Activated CD4-positive, alpha-beta T cell treated with anti-CD3 and anti-CD28 coated beads, Interleukin-2, Interleukin-6, amounts not matched to agents 100 ng/mL and 50 ng/mL, durations not matched to agents 16 hours and 8 hours (primary cell): ENCODE data around the gene NUP160.
A peak's percentile ranks its signal among the peaks of the same experiment; 100 is the strongest.
"Not testable (repeated sequence)": the region's sequence is repeated elsewhere in the genome, so short reads cannot be mapped to it uniquely, and the experiment has no call there.

ENCODE experiments used
- DNase-seq: peaks from one replicate; pipeline ENCODE4 v3.0.0-alpha.2; 2020

NUP160 gene, protein sequence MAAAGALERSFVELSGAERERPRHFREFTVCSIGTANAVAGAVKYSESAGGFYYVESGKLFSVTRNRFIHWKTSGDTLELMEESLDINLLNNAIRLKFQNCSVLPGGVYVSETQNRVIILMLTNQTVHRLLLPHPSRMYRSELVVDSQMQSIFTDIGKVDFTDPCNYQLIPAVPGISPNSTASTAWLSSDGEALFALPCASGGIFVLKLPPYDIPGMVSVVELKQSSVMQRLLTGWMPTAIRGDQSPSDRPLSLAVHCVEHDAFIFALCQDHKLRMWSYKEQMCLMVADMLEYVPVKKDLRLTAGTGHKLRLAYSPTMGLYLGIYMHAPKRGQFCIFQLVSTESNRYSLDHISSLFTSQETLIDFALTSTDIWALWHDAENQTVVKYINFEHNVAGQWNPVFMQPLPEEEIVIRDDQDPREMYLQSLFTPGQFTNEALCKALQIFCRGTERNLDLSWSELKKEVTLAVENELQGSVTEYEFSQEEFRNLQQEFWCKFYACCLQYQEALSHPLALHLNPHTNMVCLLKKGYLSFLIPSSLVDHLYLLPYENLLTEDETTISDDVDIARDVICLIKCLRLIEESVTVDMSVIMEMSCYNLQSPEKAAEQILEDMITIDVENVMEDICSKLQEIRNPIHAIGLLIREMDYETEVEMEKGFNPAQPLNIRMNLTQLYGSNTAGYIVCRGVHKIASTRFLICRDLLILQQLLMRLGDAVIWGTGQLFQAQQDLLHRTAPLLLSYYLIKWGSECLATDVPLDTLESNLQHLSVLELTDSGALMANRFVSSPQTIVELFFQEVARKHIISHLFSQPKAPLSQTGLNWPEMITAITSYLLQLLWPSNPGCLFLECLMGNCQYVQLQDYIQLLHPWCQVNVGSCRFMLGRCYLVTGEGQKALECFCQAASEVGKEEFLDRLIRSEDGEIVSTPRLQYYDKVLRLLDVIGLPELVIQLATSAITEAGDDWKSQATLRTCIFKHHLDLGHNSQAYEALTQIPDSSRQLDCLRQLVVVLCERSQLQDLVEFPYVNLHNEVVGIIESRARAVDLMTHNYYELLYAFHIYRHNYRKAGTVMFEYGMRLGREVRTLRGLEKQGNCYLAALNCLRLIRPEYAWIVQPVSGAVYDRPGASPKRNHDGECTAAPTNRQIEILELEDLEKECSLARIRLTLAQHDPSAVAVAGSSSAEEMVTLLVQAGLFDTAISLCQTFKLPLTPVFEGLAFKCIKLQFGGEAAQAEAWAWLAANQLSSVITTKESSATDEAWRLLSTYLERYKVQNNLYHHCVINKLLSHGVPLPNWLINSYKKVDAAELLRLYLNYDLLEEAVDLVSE (N-terminal part only)

DNA sequence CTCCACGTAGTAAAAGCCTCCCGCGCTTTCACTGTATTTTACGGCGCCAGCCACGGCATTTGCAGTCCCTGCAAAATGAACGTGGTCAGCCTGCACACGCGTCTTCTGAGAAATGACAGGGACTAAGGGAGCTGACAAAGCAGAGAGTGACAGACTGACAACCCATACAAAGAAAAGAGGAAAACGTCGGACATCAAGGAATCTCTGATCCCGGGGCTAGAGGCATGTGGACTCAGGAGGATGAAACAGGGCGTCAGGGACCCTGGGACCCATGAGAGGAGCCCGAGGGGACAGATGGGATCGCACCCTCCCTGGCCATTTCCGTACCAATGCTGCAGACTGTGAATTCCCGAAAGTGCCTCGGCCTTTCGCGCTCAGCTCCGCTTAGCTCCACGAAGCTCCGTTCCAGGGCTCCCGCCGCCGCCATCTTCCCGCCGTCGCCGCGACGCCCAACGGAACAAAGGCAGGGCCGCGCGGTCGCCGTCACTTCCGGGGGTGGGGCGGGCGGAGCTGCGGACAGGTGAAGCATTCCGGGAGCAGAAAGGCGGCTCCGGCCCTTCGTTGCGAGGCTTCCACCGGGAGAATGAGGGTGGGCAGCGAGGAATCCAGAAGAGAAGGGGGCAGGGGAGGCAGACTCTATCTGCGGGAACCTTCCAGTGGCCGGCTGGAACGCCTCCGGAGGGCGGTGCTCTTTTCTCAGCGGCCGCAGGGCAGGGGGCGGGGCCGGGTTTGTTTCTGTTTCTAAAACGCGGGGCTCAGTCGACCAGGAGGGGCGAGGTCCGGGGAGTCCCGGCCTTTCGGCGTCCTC, at the start of gene NUP160:
TSS of gene NUP160 (minus strand) at position 459 of the 808 bp plus-strand sequence. CDS start at position 427, 32 bp downstream.
- DNase-seq: peak; percentile 91

DNA sequence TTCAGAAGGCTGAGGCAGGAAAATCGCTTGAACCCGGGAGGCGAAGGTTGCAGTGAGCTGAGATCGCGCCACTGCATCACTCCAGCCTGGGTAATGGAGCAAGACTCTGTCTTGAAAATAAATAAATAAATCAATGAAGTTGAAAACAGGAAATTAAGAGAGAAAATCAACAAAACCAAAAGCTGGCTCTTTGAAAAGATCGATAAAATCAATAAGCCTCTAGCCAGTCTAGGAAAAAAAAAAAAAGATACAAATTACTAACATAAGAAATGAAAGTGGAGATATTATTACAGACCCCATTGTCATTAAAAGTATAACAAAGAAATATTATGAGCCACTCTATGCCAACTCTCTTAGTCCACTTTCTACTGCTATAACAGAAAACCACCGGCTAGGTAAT, 48.0 kb upstream of the NUP160 start:
- DNase-seq: no peak

DNA sequence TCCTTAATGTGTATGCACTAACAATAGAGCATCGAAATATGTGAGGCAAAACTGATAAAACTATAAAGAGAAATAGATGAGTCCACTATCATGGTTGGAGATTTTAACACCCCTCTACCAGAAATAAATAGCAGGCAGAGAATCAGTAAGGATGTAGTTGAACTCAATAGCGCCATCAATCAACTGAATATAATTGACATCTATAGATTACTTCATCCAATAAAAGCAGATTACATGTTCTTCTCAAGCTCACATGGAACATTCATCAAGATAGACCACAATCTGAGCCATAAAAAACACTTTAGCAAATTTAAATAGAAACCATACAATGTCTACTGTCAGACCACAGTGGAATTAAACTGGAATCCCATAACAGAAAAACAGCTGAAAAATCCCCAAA, 46.9 kb upstream of the NUP160 start:
- no peak for DNase-seq

DNA sequence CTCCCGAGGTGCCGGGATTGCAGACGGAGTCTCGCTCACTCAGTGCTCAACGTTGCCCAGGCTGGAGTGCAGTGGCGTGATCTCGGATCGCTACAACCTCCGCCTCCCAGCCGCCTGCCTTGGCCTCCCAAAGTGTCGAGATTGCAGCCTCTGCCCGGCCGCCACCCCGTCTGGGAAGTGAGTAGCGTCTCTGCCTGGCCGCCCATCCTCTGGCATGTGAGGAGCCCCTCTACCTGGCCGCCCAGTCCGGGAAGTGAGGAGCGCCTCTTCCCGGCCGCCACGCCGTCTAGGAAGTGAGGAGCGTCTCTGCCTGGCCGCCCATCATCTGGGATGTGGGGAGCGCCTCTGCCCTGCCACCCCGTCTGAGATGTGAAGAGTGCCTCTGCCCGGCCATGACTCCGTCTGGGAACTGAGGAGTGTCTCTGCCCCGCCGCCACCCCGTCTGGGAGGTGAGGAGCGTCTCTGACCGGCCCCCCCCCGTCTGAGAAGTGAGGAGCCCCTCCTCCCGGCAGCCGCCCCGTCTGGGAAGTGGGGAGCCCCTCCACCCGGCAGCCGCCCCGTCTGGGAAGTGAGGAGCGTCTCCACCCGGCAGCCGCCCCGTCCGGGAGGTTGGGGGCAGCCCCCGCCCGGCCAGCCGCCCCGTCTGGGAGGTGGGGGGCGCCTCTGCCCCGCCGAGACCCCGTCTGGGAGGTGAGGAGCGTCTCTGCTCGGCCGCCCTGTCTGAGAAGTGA, 44.6 kb upstream of the NUP160 start:
- not testable (repeated sequence) for DNase-seq

GRCh38 chr11:47891886-47892285, 43.7 kb upstream of the NUP160 start:
- DNase-seq: no peak

DNA sequence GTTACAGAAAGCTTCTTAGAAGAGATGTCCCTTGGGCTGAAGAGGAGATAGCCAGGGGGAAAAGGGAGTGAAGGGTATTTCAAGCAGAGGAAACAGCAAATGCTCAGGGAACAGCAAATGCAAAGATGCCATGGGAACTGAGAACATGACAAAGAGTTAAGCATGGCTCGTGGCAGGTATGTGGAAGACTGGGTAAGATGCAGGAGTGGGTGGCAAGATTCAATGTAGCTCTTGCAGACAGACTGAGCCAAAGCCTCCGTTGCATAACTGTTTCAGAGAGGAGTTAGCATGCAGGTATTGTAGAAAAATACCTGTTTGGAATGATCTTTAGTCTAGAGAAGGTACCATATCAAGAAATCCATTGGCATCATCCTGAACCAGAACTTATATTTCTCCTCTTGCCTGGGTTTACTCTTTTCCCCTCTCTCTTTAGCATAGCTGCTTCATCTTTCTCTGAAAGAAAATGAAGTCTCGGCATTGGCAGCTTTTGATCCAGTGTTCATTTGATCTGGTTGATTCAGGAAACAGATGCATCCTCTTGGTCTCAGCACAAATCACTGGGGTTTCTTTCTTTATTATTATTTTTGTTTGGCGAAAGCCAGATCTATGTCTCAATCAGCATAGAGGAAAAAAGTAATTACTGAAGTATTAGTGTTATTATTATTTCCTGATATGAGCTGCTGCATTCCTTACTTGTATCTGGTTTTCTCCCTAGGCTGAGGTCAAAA, 41.7 kb upstream of the NUP160 start:
- no peak for DNase-seq

DNA sequence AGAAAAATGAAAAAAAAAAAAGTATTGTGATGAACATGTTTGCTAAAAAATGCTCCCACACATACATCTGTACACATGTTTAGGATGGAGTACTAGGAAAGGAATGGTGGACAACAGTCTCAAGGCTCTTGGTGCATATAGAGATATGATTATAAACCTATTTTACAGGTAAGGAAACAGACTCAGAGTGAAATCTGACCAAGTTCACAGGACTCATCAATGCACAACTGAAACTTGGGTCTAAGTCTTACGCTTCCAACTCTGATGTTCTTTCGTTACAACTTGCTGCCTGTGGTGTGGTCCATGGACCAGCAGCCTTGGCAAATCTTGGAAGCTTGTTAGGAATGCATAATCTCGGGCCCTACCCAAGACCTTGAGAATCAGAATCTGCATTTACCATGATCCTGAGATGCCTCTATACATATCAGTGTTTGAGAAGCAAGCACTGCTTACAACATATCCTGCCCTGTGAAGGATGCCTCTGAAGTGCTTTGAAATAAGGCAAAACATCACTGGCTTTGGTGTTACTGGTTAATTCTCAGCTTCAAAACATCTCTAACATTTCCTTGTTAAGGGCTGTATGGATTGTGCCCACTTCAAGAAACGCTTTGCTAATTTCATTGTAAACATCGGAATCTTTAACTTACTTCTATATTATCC, 39.9 kb upstream of the NUP160 start:
- peak; percentile 27 for DNase-seq

DNA sequence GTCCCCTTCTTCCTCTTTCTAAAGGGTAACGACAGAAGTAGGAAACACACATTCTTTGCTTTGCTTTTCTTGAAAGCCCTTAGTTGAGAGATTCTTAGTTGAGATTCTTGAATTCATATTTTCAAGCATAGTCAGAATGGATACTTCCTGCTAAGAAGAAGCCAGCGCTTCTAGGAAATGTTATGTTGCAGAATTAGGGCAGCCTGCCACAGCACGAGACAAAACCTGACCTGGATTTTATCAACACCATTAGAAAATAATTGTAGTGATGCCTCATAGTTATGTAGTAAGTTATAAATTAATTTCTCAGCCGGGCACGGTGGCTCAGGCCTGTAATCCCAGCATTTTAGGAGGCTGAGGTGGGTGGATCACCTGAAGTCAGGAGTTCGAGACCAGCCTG, 37.9 kb upstream of the NUP160 start:
- peak; percentile 65 for DNase-seq

GRCh38 chr11:47882437-47882836, 34.3 kb upstream of the NUP160 start:
- not testable (repeated sequence) for DNase-seq

- DNase-seq: no peak
Measured at GRCh38 chr11:47881145-47881544, 33.0 kb upstream of the NUP160 start.

- DNase-seq: no peak
Measured at GRCh38 chr11:47879259-47880158, 31.4 kb upstream of the NUP160 start.

DNA sequence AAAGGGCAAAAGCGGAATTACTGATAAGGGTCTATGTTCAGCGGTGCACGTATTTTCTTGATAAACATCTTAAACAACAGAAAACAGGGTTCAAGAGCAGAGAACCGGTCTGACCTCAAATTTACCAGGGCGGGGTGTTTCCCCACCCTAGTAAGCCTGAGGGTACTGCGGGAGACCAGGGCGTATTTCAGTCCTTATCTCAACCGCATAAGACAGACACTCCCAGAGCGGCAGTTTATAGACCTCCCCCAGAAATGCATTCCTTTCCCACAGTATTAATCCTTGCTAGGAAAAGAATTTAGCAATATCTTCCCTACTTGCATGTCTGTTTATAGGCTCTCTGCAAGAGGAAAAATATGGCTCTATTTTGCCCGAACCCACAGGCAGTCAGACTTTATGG, 27.7 kb upstream of the NUP160 start:
- not testable (repeated sequence) for DNase-seq

DNA sequence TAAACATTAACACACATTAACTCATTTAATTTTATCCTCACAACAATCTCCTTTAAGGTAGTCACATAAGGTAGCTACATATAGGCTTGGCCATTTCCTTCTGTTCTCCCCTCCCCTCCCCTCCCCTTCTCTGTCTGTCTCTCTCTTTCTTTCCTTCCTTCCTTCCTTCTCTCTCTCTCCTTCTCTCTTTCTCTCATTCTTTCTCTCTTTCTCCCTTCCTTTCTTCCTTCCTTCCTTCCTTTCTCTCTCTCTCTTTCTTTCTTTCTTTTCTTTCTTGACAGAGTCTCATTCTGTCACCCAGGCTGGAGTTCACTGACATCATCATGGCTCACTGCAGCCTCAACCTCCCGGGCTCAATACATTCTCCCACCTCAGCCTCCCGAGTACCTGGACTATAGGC, 22.3 kb upstream of the NUP160 start:
- DNase-seq: no peak

GRCh38 chr11:47869544-47870393, 21.6 kb upstream of the NUP160 start:
- DNase-seq: no peak

- DNase-seq: no peak
Measured at GRCh38 chr11:47867823-47868222, 19.7 kb upstream of the NUP160 start.

GRCh38 chr11:47866892-47867291, 18.7 kb upstream of the NUP160 start:
- not testable (repeated sequence) for DNase-seq

- no peak for DNase-seq
Measured at GRCh38 chr11:47864901-47865300, 16.8 kb upstream of the NUP160 start.

GRCh38 chr11:47863898-47864430, 15.8 kb upstream of the NUP160 start:
- DNase-seq: no peak
